ENCODE measurements around the gene TPRA1. TPM values are rescaled to one million over a fixed set of nuclear protein-coding genes. Genes with fewer than 3 reads are reported as not detected.
A peak's percentile ranks its signal among the peaks of the same experiment; 100 is the strongest.

TPRA1 gene
- total and polyA plus RNA-seq, 2 donors (not counting 1 experiment from before 2014, with no cell fraction given): 17.5 to 47.4 TPM

DNA sequence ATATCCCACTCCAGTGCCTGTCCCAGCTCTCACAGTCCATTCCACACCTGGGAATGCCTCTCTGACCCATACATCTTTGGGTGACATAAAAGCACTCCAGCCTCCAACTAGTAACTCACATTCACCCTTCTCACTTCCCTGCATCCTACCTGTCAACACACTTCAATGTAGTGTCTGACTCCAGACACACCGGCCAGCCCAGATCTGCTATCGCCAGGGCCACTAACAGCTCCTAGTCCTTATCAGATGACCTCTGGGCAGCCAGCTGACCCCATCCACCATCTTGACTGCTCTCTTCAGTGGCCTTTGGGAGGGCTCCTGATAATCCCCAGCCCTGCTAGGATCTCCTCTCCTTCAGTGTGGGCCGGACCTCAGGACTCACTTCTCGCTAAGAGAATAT is 4.8 kb upstream of the TPRA1 start:
- Histone ChIP-seq H3K27ac (ENCODE audit: insufficient read depth, low read length) (no peak overlapping the region), H3K79me2 (ENCODE audit: control insufficient read depth, insufficient read depth, low read length) (peaks cover 10% of the 10 kb centered on the region), H3K4me1 (ENCODE audit: control insufficient read depth, extremely low read depth, insufficient read depth, low read length) (peaks cover 13% of the 10 kb centered on the region), H3K27me3 (ENCODE audit: control insufficient read depth, insufficient read depth, low read length) (no peaks in the 10 kb centered on the region), H2AFZ (ENCODE audit: low read length) (no peak overlapping the region), H3K36me3 (ENCODE audit: control insufficient read depth, insufficient read depth, low read length) (no peaks in the 10 kb centered on the region), H3K4me2 (ENCODE audit: extremely low read depth, insufficient read depth, low read length) (no peak overlapping the region), H4K20me1 (ENCODE audit: control insufficient read depth, extremely low read depth, insufficient read depth, low read length) (no peaks in the 10 kb centered on the region), H3K9me3 (ENCODE audit: control insufficient read depth, insufficient read depth, low read depth, low read length) (no peaks in the 10 kb centered on the region), H3K9ac (ENCODE audit: insufficient read depth, low read length) (no peak overlapping the region), H3K4me3 (replicated peaks in 1 of 4; ENCODE audit: control extremely low read depth in 1 of 4, insufficient read depth in 1 of 4, low read depth in 3 of 4, low read length in 4 of 4) (no peak overlapping the region)
- no peak for TF ChIP-seq EZH2 (IDR thresholded peaks at IDR 0.05; ENCODE audit: low read length, missing control alignments)
- TF ChIP-seq, protein P1, sequence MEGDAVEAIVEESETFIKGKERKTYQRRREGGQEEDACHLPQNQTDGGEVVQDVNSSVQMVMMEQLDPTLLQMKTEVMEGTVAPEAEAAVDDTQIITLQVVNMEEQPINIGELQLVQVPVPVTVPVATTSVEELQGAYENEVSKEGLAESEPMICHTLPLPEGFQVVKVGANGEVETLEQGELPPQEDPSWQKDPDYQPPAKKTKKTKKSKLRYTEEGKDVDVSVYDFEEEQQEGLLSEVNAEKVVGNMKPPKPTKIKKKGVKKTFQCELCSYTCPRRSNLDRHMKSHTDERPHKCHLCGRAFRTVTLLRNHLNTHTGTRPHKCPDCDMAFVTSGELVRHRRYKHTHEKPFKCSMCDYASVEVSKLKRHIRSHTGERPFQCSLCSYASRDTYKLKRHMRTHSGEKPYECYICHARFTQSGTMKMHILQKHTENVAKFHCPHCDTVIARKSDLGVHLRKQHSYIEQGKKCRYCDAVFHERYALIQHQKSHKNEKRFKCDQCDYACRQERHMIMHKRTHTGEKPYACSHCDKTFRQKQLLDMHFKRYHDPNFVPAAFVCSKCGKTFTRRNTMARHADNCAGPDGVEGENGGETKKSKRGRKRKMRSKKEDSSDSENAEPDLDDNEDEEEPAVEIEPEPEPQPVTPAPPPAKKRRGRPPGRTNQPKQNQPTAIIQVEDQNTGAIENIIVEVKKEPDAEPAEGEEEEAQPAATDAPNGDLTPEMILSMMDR (conservative IDR thresholded peaks at IDR 0.05 in 1 of 2, IDR thresholded peaks at IDR 0.05 in 1 of 2; ENCODE audit: low read depth in 1 of 2, low read length in 2 of 2): no peak
- no peak for DNase-seq (ENCODE audit: low read depth in 2 of 2)

- Histone ChIP-seq H3K4me1 (ENCODE audit: control insufficient read depth, extremely low read depth, insufficient read depth, low read length) (peaks cover 10% of the 10 kb centered on the region), H3K4me2 (ENCODE audit: extremely low read depth, insufficient read depth, low read length) (no peak overlapping the region), H2AFZ (ENCODE audit: low read length) (no peak overlapping the region), H3K36me3 (ENCODE audit: control insufficient read depth, insufficient read depth, low read length) (no peaks in the 10 kb centered on the region), H3K9me3 (ENCODE audit: control insufficient read depth, insufficient read depth, low read depth, low read length) (no peaks in the 10 kb centered on the region), H3K4me3 (replicated peaks in 1 of 4; ENCODE audit: control extremely low read depth in 1 of 4, insufficient read depth in 1 of 4, low read depth in 3 of 4, low read length in 4 of 4) (no peak overlapping the region), H3K9ac (ENCODE audit: insufficient read depth, low read length) (no peak overlapping the region), H3K27ac (ENCODE audit: insufficient read depth, low read length) (no peak overlapping the region), H3K27me3 (ENCODE audit: control insufficient read depth, insufficient read depth, low read length) (no peaks in the 10 kb centered on the region), H3K79me2 (ENCODE audit: control insufficient read depth, insufficient read depth, low read length) (peaks cover 18% of the 10 kb centered on the region), H4K20me1 (ENCODE audit: control insufficient read depth, extremely low read depth, insufficient read depth, low read length) (no peaks in the 10 kb centered on the region)
- TF ChIP-seq, protein P1 (conservative IDR thresholded peaks at IDR 0.05 in 1 of 2, IDR thresholded peaks at IDR 0.05 in 1 of 2; ENCODE audit: low read depth in 1 of 2, low read length in 2 of 2): no peak
- no peak for TF ChIP-seq EZH2 (IDR thresholded peaks at IDR 0.05; ENCODE audit: low read length, missing control alignments)
- no peak for DNase-seq (ENCODE audit: low read depth in 2 of 2)
These were observed 2.6 kb upstream of the TPRA1 start for GRCh38 chr3:127593178-127593577.

DNA sequence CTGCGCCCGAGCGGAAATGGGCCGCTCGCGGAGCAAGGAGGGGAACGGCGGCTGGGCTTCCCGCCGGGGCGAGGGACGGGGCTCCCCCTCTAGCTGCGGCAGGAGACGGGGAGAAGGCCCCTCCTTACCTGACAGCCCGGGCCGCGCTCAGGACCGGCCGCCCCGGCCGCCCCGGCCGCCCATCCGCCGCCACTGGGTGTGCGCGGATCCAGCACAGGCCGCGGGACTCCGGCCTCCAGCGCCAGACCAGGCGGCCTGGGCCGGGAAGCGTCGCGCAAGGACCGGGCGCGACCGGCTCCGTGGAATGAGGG is 296 bp downstream of the TPRA1 start:
- Histone ChIP-seq H2AFZ (ENCODE audit: low read length) (peak overlapping the region; percentile 67), H3K36me3 (ENCODE audit: control insufficient read depth, insufficient read depth, low read length) (no peaks in the 10 kb centered on the region), H3K9ac (ENCODE audit: insufficient read depth, low read length) (peak overlapping the region; percentile 94), H3K27ac (ENCODE audit: insufficient read depth, low read length) (peak overlapping the region; percentile 78), H3K79me2 (ENCODE audit: control insufficient read depth, insufficient read depth, low read length) (peaks cover 45% of the 10 kb centered on the region), H3K4me2 (ENCODE audit: extremely low read depth, insufficient read depth, low read length) (no peak overlapping the region), H3K4me3 (replicated peaks in 1 of 4; ENCODE audit: control extremely low read depth in 1 of 4, insufficient read depth in 1 of 4, low read depth in 3 of 4, low read length in 4 of 4) (peak overlapping the region; percentile 62 to 88 (median 82)), H3K9me3 (ENCODE audit: control insufficient read depth, insufficient read depth, low read depth, low read length) (no peaks in the 10 kb centered on the region), H3K4me1 (ENCODE audit: control insufficient read depth, extremely low read depth, insufficient read depth, low read length) (peaks cover 17% of the 10 kb centered on the region), H4K20me1 (ENCODE audit: control insufficient read depth, extremely low read depth, insufficient read depth, low read length) (no peaks in the 10 kb centered on the region), H3K27me3 (ENCODE audit: control insufficient read depth, insufficient read depth, low read length) (no peaks in the 10 kb centered on the region)
- no peak for DNase-seq (ENCODE audit: low read depth in 2 of 2)
- TF ChIP-seq, protein P1 (conservative IDR thresholded peaks at IDR 0.05 in 1 of 2, IDR thresholded peaks at IDR 0.05 in 1 of 2; ENCODE audit: low read depth in 1 of 2, low read length in 2 of 2): no peak
- TF ChIP-seq EZH2 (IDR thresholded peaks at IDR 0.05; ENCODE audit: low read length, missing control alignments): no peak
